GM19023 (cell line): ENCODE results near the gene SPRYD3.

Experiments
- ATAC-seq: cut with Tn5 transposase; IDR thresholded peaks from one replicate; pipeline ENCODE4 v1.9.1; 2021; ENCODE audit warnings: mild to moderate bottlenecking, moderate library complexity; ENCODE audit not compliant: unreplicated experiment

SPRYD3 gene

DNA sequence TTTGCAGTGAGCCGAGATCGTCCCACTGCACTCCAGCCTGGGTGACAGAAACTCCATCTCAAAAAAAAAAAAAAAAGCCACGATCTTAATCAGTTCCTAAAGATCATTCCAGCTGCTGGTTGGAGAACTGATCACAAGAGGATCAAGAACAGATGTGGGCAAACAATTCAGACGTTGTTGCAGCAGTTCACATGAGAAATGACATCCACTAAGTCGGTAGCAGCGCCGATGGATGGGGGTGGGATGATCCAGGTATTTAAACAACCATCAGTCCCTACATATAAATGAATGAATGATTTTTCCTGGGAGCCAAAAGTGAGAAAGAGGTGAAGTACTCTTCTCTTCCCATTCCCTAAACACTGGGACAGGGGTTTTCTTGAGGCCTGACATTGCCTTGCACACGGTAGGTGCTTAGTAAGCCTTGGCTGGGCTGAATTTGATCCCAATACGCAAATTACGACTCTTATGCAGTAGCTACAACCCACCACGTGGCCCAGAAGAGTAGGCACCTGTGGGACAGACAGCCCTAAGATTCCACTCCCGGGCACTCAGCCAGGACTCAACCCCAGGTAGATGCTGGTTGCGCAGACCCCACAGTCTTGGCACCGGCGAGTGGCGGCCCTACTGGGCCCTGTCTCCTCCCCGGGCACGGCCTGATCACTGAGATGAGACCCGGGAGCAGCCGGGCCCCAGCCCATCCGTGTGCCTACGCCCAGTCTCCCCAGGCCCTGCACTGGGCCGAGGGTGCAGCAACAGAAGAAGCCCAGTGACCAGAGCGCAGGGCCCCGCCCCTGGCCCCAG, 565 bp downstream of the SPRYD3 start:
- peak; percentile 24 for ATAC-seq

DNA sequence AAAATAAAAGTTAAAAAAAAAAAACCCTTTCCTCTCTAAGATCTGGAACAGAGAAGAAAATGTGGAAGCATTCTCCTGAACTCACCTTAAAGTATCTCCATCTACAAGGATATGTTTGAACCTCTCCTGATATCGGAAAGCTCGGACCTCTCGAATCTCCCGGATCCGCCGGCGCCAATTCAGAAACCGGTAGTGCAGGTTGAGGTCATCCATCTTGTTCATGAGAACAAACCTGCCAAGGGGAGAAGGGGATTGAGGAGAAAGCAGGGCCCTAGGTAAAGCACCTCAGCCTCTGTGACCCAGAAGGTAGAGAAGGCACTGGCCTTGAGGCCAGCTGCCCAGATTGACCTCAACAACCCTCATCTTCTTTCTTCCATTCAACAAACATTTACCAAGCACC, 2.2 kb downstream of the SPRYD3 start:
- no peak for ATAC-seq

DNA sequence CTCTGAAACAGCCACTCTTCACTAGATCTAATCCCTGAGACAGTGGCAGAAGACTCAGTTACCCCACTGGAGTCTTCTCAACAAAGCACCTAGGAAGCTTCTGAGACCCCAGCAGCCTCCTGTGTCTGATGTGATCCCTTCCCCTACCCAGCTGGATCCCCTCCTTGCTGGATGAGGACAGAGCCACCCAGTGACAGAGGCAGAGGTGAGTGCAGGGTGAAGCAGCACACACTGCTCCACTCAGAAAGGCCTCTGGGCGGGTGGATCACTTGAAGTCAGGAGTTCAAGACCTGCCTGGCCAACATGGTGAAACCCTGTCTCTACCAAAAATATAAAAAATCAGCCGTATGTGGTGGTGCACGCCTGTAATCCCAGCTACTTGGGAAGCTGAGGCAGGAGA, 2.7 kb downstream of the SPRYD3 start:
- no peak for ATAC-seq

DNA sequence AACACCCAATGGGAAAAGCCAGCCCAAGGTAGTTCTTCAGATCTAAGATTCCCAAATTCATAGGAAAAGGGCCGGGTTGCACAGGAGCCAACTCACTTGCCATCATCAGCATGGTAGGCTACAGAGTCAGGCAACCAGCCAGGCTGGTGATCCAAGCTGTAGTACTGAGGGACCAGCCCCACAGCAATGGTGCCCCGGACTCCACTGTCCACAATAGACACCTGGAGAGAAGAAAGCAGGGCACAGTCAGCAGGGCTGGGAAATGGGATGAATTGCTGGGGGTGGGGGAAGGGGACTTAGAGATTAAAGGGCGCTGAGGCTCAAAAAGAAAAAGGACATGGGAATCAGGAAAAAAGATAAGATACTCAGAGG, 4.2 kb downstream of the SPRYD3 start:
- ATAC-seq = no peak

DNA sequence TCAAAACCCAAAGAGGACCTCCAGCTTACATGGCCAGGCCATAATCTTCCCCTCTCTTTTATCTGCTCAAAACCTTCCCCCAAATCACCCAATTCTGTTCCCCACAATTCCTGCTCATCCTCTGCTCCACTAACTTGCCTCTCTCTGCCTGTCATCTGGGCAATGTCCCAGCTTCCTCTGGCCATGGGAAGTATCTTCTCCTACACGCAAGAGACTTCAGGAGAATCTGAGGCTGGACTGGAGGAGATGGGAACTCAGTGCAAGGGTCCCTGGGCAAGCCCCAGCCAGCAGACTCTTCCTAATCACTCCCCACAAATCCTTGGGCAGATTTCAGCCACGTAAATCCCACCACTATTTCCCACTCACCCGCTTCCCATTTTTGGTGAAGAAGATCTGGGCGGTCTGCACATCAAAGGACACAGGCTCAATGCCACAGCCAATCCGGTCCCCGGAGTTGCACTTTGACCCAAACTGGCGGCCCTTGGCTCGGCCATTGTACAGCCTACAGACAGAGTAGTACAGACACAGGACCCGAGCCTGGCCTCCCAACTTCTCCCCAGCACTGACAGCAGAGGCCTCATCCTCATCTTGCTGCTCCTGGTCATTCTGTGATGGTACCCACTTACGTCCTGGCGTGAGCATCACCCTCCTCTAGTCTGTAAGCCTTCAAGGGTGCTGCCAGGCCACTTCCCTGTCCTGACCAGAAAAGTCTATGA, 4.7 kb downstream of the SPRYD3 start:
- no peak for ATAC-seq

DNA sequence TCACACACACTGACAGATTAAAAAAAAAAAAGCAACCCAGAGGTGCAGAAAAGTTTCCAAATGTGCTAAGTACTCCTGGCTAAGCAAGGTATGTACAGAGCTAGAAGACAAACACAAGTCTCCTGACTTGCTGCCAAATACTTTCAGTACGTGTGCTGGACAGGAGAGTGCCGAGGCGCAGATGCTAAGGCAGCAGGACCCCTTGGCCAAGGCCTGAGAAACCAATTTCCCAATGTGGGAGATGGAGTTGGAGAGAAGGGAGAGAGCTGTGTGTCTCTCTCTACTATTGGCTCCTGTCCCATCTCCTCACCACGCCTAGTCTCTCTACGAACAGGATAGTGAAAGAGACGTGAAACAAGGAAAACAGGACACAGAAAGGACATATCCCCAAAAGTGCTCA, 5.3 kb downstream of the SPRYD3 start:
- ATAC-seq = no peak

DNA sequence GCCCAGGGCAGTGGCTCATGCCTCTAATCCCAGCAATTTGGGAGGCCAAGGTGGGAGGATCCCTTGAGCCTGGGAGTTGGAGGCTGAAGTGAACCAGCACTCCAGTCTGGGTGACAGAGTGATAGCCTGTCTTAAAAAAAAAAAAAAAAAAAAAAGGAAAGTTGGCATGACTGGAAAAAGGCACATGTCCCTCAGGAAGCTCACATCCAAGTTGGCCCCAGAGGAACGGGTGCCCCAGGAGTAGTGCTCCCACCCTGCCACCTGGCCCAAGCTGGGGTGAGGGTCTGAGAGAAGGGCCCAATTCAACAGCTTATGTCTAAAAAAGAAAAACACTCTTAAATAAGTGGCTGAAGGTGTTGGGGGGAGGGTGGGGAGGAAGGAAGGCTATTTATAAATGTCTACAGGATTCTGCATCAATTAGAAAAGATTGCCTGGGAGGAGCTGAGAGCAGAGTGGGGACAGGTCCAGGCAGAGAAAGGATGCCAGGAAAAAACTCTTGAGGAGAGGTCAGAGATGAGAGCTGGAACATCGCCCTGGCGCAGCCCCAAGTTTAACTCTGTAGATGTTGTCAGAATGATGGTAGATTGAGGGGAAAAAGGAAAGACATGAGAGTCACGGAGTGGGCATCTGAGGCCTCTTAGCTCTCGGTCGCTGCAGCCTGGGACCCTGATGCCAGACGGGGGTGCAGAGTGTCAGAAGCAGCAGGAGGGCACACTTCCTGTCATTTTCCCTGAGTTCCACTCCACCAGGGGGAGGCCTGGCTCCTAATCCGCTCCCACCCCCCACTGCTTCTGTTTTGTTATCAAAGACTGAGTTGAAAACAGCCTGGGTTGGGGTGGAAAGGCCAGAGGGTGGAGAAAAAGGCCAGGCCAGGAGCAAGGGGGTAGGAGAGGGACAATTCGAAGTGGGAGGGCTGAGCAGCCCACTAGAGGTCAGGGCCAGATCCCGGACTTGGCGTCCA, 7.3 kb downstream of the SPRYD3 start:
- ATAC-seq = no peak

DNA sequence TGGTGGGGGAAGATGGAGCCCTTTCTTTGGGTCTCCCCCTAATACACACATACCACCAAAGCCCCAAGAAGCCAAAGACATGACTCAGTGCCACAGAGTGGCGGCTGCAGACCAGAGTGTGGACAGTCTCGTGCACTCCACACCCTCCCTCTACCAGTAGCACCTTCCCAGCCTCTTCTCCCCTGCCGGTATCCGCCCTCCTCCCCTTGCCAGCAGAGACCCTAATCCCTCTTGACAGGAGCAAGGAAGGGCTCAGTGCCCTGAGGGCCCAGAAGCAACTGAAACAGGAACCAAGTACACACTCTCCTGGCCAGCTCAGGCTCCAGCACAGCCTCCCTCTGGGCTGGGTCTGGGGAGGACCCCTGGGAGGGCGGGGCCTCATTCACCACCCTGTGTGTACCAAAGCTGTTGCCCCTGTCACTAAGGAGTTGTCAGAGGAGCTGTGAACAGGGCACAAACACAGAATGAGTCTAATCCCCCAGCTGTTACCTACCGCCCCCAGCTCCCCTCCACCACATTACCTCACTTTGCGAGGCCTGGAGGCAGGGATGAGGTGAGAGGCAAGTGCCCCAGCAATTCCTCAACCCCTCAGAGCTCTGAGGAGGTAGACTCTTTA, 8.2 kb downstream of the SPRYD3 start:
- ATAC-seq = no peak

DNA sequence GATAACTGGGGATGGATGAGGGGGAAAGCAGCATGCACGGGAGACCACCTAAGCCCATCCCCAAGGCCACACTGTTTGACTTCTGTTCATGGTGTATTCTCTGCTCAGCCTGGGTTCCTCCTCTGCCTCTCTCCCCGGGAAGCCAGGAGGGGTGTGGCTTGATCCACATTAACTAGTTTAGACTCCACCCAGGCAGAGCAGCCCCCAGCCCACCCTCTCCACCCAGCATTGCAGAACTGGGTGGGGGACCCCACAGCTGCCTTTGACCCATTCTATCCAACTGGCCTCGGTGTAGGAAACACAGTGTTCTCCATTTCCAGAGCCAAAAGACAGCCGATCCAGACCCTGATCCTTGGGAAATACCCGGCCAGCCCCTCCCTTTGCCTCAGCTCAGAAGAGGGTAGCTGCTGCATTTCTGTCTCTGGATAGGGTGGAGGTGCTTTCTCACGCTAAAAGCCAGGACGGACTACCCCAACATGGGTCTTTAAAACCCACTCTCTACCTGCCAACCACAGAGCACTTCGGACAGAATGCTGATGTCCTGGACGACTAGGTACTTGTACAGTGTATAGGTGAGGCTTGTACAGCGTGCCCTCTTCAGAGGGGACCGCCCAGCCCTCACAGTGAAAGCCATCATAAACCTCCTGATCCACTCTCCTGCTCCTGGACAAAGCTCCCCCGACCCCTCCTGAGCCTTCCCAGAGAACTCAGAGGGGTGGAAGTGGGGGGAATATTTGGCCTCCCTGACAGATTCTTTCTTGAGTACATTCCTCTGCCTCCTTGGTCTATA, 9.4 kb downstream of the SPRYD3 start:
- ATAC-seq = no peak

DNA sequence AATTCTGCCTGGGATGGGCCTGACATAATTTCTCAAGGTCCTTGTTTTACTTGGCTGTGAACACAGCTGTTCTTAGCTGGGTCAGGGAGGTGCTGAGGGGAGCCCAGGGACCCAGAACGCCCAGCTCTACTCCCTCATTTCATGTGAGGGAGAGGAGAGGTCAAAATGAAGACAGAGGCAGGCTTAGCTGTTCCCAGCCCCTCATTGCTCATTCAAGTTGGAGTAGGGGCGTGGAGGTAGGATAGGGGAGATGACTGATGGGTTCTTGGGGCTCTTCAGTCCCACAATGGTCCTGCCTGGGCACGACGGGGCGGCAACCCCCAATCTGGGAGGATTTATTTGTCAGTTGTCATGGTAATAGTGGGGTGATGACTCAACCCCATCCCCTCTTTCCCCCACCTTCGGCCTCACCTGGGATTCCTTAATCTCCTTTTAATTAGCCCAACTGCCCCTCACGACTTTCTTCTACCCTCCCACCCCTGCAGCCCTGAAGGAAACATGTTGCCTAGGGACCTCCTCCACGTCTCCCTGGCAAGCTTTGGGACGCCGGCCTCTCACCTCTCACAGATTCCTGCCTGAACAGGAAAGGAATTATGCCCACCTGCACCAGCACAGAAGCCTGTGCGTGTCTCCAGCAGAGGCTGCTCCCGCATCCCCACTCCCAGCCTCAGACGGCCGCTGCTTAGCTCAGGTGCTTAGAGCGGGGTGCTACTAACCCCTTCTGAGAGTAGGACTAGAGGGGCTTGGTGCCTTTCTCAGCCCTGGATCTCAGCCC, 10.2 kb downstream of the SPRYD3 start:
- no peak for ATAC-seq

DNA sequence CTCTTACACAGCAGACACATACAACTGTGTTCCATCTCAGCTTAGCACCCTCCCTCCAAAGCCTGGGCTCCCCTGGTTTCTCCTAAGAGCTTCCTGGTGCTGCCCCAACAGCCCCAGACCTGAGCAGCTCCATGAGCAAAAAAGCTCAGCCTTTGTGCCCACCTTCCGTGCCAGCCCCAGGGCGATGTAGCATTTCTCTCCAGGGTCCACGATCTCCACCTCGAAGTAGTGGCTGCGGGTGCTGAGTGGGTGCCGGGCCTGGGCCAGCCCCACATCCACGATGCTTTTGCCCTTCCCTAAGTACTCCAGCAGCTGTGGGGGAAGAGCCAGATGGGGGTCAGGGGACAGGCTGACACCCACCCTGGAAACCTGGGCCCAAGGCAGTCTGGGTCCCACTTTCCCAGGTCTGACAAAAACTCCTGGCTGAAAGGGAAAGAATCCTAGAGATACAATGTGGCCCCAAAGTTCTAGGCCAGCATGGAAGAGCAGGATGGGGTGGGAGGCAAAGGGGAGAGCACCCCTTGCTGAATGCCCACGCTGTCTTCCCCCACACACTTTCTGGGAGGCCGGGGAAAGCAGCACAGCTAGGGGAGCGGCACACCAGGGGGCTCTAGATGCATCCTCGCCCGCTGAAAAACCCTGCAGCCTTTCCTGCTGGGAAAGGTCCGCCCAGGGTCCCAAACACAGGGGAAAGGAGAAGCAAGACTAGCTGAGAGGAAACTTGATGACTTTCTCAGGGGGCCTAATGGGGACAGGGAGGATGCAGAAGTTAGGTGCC, 11.0 kb downstream of the SPRYD3 start:
- no peak for ATAC-seq

DNA sequence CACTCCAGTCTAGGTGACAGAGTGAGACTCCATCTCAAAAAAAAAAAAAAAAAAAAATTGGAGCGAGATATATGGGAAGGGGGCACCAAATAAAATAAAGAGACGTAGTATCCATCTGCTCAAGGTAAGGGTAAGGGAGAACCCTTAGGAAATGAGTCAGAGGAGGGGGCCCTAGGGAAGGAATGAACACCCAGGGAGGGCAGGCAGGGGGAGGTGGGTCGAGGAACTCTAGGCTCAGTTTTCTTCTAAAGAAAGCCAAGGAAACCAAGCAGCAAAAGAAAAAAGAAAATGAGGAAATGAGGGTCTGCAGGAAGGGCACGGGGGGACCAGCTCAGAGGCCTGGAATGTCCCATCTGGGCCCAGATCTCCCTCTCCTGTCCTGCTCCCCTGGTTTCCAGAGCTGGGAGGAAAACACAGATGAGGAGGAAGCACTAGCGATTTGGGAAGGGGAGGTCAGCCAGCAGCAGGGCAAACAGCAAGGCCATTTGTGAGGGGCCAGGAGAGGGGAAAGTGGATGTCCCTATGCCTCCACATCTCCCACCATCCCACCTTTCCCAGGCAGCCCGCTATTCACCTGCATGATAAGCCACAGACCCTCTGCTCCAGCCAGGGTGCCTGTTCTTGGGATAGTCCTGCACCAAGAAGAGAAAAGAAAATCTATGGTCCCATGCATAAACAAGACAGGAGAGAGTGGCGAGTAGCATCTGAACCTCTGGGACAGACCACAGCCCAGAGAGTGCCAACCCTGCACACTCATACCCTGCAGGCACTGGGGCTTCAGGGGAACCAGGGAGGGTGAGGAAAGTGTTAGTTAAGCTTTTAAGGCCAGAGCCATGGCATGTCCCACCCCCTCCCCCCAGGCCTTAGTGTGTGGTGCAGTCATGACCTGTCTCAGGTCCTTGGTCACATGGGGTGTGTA, 11.9 kb downstream of the SPRYD3 start:
- no peak for ATAC-seq

DNA sequence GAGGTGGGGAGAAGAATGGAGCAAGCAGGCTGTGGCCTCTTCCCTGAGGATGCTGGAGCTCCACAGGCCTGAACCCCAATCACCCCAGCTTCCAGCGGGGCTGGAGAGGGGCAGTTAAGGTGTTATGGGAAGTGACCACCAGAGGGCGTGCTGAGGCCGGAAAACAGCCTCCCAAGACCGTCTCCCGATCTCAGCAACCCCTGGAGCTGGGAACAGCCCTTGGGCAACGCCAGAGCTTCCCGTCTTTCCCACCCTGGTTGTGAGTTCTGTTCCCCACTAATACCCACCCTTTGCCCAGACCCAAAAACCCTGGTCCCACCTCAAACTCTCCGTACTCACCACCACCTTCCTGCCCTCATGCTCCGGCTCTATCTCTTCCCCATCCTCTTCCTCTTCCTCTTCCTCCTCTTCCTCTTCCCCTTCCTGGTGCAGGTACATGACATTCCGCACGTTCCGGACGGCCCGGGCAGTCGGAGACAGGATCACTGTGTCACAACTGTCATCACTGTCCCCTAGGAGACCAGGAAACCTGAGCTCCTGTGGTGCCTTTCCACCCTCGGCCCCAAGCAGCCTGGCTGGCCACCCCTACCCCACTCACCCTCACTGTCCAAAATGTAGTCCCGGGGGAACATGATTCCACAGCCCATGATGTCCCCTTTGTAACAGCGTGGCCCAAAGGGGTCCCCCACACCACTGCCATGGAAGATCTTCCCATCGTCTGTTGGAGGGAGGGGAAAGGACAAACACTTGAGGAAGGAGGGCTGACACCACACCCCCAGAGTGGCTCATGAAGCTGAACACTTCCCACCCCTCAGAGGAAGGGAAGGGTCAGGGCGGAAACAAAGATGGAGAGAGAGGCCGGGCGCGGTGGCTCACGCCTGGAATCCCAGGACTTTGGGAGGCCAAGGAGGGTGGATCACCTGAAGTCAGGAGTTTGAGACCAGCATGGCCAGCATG, 12.9 kb downstream of the SPRYD3 start:
- ATAC-seq = no peak

DNA sequence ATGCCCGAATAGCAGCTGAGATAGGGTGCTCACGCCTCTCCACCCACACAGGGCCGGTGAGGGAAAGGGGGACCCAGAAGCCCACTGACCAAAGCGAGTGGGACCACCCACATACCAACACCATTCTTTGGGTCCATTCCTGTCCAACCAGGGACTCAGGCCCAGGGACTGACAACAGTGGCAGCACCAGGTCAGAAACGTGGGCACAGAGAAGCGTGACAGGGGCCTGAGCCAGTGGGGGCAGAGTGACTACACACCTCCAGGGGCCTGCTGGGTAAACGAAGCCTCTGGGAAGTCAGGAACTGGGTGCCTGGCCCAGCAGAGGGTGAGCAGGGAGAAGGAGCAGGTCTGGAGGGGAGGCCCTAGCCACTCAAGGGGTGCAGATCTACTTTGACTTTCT, 13.7 kb downstream of the SPRYD3 start:
- ATAC-seq = no peak

DNA sequence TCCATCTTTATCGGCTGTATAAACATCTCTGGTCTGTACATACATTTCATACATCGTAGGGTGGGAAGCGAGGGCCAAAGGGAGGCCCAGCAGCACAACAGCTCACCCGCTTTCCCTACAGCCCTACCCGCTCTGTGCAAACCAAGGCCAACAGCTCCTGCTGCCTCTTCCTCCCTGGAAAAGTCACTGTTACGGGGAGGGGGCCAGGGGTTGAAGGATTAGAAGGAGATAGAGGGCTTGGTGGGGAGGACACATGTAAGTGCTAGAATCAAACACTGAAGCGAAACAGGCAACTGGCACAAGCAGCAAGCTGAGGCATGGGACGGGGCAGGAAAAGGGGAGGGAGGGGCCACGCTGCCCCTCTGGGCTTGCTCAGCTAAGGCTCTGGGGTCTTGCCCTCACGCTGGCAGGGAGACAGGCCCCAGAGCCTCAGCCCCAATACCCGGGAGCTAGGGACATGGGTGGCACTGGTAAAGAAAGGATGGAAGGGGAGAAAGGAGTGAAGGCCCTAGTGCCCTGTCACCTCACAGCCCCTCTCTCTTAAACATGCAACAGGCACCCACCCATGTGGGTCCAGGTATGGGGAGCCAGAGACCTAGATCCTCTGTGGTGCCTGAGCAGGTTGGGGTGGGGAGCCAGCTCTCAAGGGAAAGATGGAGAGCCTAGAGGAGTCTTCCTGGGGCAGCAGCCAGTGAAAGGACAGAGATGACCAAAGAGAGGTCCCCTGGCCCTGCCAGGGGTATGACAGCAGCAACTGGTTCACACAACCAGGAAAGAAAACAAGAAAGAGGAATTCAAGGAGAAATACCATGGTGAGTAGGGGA, 14.4 kb downstream of the SPRYD3 start:
- no peak for ATAC-seq
